Activated CD4-positive, CD25-positive, alpha-beta regulatory T cell treated with anti-CD3 and anti-CD28 coated beads, Interleukin-2, amount 50 U/mL, for 16 hours (primary cell): ENCODE data around the gene HOXD4.

ENCODE experiments used
- DNase-seq: peaks from one replicate; pipeline ENCODE4 v3.0.0-alpha.2; 2020; ENCODE audit warnings: low read depth, low spot score

Gene HOXD4

GRCh38 chr2:176170602-176171305, 19.4 kb downstream of the HOXD4 start:
- no peak for DNase-seq

GRCh38 chr2:176171351-176172006, 20.1 kb downstream of the HOXD4 start:
- DNase-seq, result no peak

- no peak for DNase-seq
Observed at GRCh38 chr2:176172007-176172894, 20.9 kb downstream of the HOXD4 start.

GRCh38 chr2:176172895-176173566, 21.7 kb downstream of the HOXD4 start:
- DNase-seq, result no peak

GRCh38 chr2:176173567-176174381, 22.4 kb downstream of the HOXD4 start:
- no peak for DNase-seq

- DNase-seq, result no peak
Observed at GRCh38 chr2:176174382-176174823, 23.1 kb downstream of the HOXD4 start.

GRCh38 chr2:176174824-176175708, 23.7 kb downstream of the HOXD4 start:
- no peak for DNase-seq

GRCh38 chr2:176175709-176176607, 24.6 kb downstream of the HOXD4 start:
- DNase-seq, result no peak

GRCh38 chr2:176177580-176178037, 26.3 kb downstream of the HOXD4 start:
- no peak for DNase-seq

- no peak for DNase-seq
Observed at GRCh38 chr2:176178038-176178756, 26.8 kb downstream of the HOXD4 start.

- no peak for DNase-seq
Observed at GRCh38 chr2:176178757-176179295, 27.5 kb downstream of the HOXD4 start.

GRCh38 chr2:176181551-176181950, 30.2 kb downstream of the HOXD4 start:
- no peak for DNase-seq

GRCh38 chr2:176182671-176183070, 31.3 kb downstream of the HOXD4 start:
- DNase-seq, result no peak

- no peak for DNase-seq
Observed at GRCh38 chr2:176184749-176185148, 33.4 kb downstream of the HOXD4 start.

GRCh38 chr2:176186024-176186423, 34.7 kb downstream of the HOXD4 start:
- DNase-seq, result no peak

- no peak for DNase-seq
Observed at GRCh38 chr2:176187200-176187898, 36.0 kb downstream of the HOXD4 start.
